KMS-11 (cell line): Measurements from ENCODE around the gene COL16A1.

Source experiments
- H2AFZ ChIP-seq: fragments of 200-600 bp; sonication (generic); 2 replicates; pipeline ENCODE4 v1.6.1; 2016; ENCODE audit warnings: antibody characterized with exemption, mixed run types, low read depth
- H3K27ac ChIP-seq: fragments of 200-600 bp; sonication (generic); 2 replicates; pipeline ENCODE4 v1.6.1; 2016; ENCODE audit warnings: mild to moderate bottlenecking, mixed run types
- H3K27me3 ChIP-seq: fragments of 200-600 bp; sonication (generic); 2 replicates; pipeline ENCODE4 v1.6.1; 2017; ENCODE audit warnings: mild to moderate bottlenecking, low read depth, mixed run types, moderate library complexity; ENCODE audit not compliant: insufficient read depth
- H3K36me3 ChIP-seq: fragments of 200-600 bp; sonication (generic); 2 replicates; pipeline ENCODE4 v1.6.1; 2017; ENCODE audit warnings: mild to moderate bottlenecking, mixed run types; ENCODE audit not compliant: insufficient read depth
- H3K4me1 ChIP-seq: fragments of 200-600 bp; sonication (generic); 2 replicates; pipeline ENCODE4 v1.6.1; 2016; ENCODE audit warnings: mild to moderate bottlenecking, low read depth, mixed run types; ENCODE audit not compliant: poor library complexity, severe bottlenecking
- H3K4me2 ChIP-seq: fragments of 200-600 bp; sonication (generic); 2 replicates; pipeline ENCODE4 v1.7.0; 2016; ENCODE audit warnings: mild to moderate bottlenecking, mixed run types
- H3K4me3 ChIP-seq: fragments of 200-600 bp; sonication (generic); IDR thresholded peaks from 2 replicates; pipeline ENCODE4 v1.6.1; 2017; ENCODE audit warnings: low read depth, low read length, mixed read lengths; ENCODE audit not compliant: insufficient read depth
- H3K79me2 ChIP-seq: fragments of 200-600 bp; sonication (generic); 2 replicates; pipeline ENCODE4 v1.6.1; 2016; ENCODE audit warnings: low read depth, mixed run types; ENCODE audit not compliant: insufficient read depth
- H3K9ac ChIP-seq: fragments of 200-600 bp; sonication (generic); 2 replicates; pipeline ENCODE4 v1.6.1; 2016; ENCODE audit warnings: mild to moderate bottlenecking, mixed run types
- H4K20me1 ChIP-seq: fragments of 200-600 bp; sonication (generic); 2 replicates; pipeline ENCODE4 v1.6.1; 2016; ENCODE audit warnings: mild to moderate bottlenecking, mixed run types; ENCODE audit not compliant: insufficient read depth
- TF ChIP-seq, protein P1 (sequence below): fragments of 200-600 bp; sonication (generic); conservative IDR thresholded peaks from 2 replicates; pipeline ENCODE4 v1.6.1; 2017; ENCODE audit warnings: low read depth, mild to moderate bottlenecking, antibody characterized with exemption, low read length, moderate library complexity, mixed read lengths

COL16A1 gene

DNA sequence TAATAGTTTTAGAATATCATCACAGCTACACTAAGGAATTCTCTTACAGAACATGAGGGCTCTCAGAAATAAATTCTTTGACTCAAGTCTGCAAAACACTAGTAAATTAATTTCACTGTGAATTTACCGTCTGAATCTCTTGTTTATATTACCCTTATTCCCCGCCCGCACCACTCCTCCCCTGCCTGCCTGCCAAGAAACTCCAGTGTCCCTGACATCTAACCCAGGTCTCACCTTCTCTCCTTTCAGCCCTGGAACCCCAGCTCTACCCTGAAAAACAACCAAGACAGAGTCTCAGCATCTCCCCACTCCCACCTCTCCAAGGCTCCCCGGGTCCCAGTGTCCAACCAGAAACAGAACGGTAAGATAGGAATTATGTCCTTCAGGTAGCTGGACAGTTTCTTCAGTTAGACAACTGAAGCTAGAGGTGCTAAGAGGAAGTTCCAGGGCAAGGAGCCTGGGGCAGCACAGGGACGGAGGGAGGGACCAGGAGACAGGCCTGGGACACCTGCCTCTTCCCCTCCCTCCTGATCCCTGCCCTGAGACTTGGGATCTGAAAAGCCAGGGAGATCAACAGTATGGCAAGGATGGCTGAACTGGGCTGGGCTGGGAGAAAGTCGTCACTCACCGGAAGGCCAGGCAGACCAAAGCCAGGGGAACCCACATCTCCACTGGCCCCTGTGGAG lies 15.4 kb downstream of the COL16A1 start:
- no peak overlapping the region for H3K4me2 ChIP-seq
- TF ChIP-seq, protein P1, sequence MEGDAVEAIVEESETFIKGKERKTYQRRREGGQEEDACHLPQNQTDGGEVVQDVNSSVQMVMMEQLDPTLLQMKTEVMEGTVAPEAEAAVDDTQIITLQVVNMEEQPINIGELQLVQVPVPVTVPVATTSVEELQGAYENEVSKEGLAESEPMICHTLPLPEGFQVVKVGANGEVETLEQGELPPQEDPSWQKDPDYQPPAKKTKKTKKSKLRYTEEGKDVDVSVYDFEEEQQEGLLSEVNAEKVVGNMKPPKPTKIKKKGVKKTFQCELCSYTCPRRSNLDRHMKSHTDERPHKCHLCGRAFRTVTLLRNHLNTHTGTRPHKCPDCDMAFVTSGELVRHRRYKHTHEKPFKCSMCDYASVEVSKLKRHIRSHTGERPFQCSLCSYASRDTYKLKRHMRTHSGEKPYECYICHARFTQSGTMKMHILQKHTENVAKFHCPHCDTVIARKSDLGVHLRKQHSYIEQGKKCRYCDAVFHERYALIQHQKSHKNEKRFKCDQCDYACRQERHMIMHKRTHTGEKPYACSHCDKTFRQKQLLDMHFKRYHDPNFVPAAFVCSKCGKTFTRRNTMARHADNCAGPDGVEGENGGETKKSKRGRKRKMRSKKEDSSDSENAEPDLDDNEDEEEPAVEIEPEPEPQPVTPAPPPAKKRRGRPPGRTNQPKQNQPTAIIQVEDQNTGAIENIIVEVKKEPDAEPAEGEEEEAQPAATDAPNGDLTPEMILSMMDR, result no peak
- H3K4me3 ChIP-seq, result no peak overlapping the region
- H2AFZ ChIP-seq, result no peak overlapping the region
- peaks cover 73% of the 10 kb centered on the region for H3K27me3 ChIP-seq
- no peak overlapping the region for H3K27ac ChIP-seq
- H4K20me1 ChIP-seq, result no peaks in the 10 kb centered on the region
- H3K79me2 ChIP-seq, result no peaks in the 10 kb centered on the region
- H3K36me3 ChIP-seq, result no peaks in the 10 kb centered on the region
- H3K9ac ChIP-seq, result no peak overlapping the region
- H3K4me1 ChIP-seq, result no peaks in the 10 kb centered on the region

DNA sequence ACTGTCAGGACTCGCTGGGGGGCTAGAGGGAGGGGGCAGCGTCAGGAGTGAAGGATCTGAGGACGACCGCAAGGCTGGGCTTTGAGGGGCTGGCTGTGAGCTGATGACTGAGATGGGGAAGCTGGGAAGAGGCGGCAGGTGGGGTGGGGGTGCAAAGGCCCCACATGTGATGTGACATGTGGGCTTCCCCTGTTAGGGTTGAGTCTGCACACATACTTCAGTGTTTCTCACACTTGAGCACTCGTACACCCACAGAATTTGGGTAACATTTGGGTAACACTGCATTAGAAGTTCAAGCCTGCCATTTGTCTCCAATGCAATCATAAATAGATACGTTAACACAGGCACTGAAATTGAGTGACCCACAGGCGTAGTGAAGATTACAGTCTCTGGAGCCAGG lies 16.2 kb downstream of the COL16A1 start:
- TF ChIP-seq, protein P1, result no peak
- Histone ChIP-seq H4K20me1 (no peaks in the 10 kb centered on the region), H3K4me2 (no peak overlapping the region), H3K9ac (no peak overlapping the region), H3K36me3 (no peaks in the 10 kb centered on the region), H3K4me1 (no peaks in the 10 kb centered on the region), H3K27me3 (peaks cover 81% of the 10 kb centered on the region), H2AFZ (no peak overlapping the region), H3K4me3 (no peak overlapping the region), H3K27ac (no peak overlapping the region), H3K79me2 (no peaks in the 10 kb centered on the region)

DNA sequence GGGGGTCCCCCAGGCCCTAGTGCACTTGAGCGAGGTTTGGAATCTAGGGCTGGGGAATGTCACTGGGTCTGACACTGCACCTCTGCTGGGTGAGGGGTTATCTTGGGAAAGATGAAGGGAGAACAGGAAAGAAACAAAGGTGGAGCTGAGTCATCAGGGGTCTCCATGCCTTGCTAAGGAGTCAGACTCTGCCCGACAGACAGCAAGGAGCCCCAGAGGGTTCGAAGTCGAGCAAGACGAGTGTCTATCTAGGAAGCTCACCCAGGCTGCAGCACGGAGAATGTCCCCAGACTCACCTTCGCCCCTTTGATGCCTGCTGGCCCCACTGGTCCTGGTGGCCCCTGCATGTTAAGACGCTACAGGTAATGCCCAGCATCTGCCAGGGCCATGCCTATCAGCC lies 18.0 kb downstream of the COL16A1 start:
- H3K9ac ChIP-seq, result no peak overlapping the region
- TF ChIP-seq, protein P1, result no peak
- H3K27me3 ChIP-seq, result peaks cover 92% of the 10 kb centered on the region
- no peaks in the 10 kb centered on the region for H3K36me3 ChIP-seq
- H2AFZ ChIP-seq, result no peak overlapping the region
- H3K4me1 ChIP-seq, result no peaks in the 10 kb centered on the region
- H4K20me1 ChIP-seq, result no peaks in the 10 kb centered on the region
- no peak overlapping the region for H3K4me2 ChIP-seq
- H3K27ac ChIP-seq, result no peak overlapping the region
- H3K4me3 ChIP-seq, result no peak overlapping the region
- no peaks in the 10 kb centered on the region for H3K79me2 ChIP-seq

DNA sequence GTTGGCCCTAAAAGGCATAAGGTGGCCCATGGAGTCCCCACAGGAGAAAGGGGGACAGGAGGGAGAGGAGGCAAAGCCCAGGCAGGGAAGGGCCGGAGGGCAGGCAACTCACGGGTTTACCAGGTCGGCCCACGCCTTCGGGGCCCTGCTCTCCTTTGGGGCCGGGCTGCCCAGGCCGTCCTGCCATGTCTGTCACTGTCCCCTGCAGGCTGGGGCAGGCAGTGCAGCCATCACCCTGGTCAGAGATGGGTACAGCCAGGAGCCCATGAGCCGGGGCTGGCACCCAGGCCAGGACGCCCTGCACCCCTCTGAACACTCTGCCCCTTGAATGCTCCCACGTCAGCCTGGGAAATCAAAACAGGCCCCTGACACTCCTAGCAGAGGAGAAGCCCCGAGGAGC lies 19.8 kb downstream of the COL16A1 start:
- no peaks in the 10 kb centered on the region for H3K36me3 ChIP-seq
- no peak overlapping the region for H3K4me2 ChIP-seq
- no peaks in the 10 kb centered on the region for H4K20me1 ChIP-seq
- no peak overlapping the region for H3K27ac ChIP-seq
- TF ChIP-seq, protein P1, result peak; percentile 53
- no peaks in the 10 kb centered on the region for H3K79me2 ChIP-seq
- no peak overlapping the region for H3K4me3 ChIP-seq
- no peak overlapping the region for H3K9ac ChIP-seq
- no peaks in the 10 kb centered on the region for H3K4me1 ChIP-seq
- no peak overlapping the region for H2AFZ ChIP-seq
- peaks cover 86% of the 10 kb centered on the region for H3K27me3 ChIP-seq
